Right atrium auricular region (tissue), 2 donors: ENCODE results near the gene RHOV. TPM values are rescaled to one million over a fixed set of nuclear protein-coding genes. Genes with fewer than 3 reads are reported as not detected.

Experiments used
- DNase-seq: peaks from one replicate; pipeline ENCODE4 v3.0.0-alpha.2; 2019; ENCODE audit warnings: low spot score
- H3K27ac ChIP-seq, 2 donors: fragments of 200-600 bp; sonication (generic); 1 replicate in 1 of 2; 2 replicates in 1 of 2; pipeline ENCODE4 v1.5.1; 2016 to 2019
- H3K27me3 ChIP-seq, 2 donors: fragments of 200-600 bp; sonication (generic); one replicate each; pipeline versions ENCODE4 v1.5.1 to v1.6.0; 2017 to 2019
- H3K36me3 ChIP-seq: fragments of 200-600 bp; sonication (generic); one replicate; pipeline ENCODE4 v1.5.1; 2016
- H3K4me1 ChIP-seq, 2 donors: fragments of 200-600 bp; sonication (generic); one replicate each; pipeline versions ENCODE4 v1.5.1 to v1.6.0; 2017 to 2019
- H3K4me3 ChIP-seq, 2 donors: fragments of 200-600 bp; sonication (generic); 1 replicate in 1 of 2; 2 replicates in 1 of 2; pipeline ENCODE4 v1.5.1; 2017 to 2019; ENCODE audit warnings: mild to moderate bottlenecking in 1 of 2, moderate library complexity in 1 of 2
- H3K9me3 ChIP-seq, 2 donors: fragments of 200-600 bp; sonication (generic); one replicate each; pipeline ENCODE4 v1.5.1; 2019
- total RNA-seq, 2 donors: library from RNA; depleted of rRNA; stranded (reverse); fragments of >200 nt; gene quantifications; one replicate each; pipeline ENCODE4 v1.1.0, GENCODE V29; 2016
- TF ChIP-seq, protein P1 (sequence below), 2 donors: fragments of 200-600 bp; sonication (generic); IDR thresholded peaks; one replicate each; pipeline ENCODE4 v1.5.1; 2019; ENCODE audit warnings: antibody characterized with exemption in 2 of 2

Gene RHOV
- total RNA-seq, 2 donors from 2014 or later = not detected

DNA sequence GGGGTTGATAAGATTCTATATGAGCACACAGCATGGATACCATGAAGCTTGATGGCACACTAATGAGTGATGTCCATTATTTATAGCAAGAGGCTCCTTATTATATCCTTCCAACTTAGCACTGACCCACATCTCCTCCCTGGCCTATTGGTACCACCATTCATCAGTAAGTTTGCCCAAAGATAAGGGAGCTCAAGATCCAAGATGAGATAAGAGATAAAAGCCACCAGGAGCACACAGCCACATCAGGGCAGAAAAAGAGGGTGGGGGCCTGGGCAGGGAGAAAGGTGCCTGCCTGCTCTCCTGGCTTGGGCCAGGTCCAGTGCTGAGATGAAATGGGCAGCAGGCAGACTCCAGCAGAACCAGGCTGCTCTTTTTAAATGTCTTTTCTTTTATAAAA is 41.1 kb downstream of the RHOV start:
- H3K27ac ChIP-seq = no peak overlapping the region
- H3K4me1 ChIP-seq = no peaks in the 10 kb centered on the region
- H3K36me3 ChIP-seq = no peaks in the 10 kb centered on the region
- TF ChIP-seq, protein P1, sequence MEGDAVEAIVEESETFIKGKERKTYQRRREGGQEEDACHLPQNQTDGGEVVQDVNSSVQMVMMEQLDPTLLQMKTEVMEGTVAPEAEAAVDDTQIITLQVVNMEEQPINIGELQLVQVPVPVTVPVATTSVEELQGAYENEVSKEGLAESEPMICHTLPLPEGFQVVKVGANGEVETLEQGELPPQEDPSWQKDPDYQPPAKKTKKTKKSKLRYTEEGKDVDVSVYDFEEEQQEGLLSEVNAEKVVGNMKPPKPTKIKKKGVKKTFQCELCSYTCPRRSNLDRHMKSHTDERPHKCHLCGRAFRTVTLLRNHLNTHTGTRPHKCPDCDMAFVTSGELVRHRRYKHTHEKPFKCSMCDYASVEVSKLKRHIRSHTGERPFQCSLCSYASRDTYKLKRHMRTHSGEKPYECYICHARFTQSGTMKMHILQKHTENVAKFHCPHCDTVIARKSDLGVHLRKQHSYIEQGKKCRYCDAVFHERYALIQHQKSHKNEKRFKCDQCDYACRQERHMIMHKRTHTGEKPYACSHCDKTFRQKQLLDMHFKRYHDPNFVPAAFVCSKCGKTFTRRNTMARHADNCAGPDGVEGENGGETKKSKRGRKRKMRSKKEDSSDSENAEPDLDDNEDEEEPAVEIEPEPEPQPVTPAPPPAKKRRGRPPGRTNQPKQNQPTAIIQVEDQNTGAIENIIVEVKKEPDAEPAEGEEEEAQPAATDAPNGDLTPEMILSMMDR (IDR thresholded peaks at IDR 0.05) = no peak
- no peak for DNase-seq
- H3K9me3 ChIP-seq = no peaks in the 10 kb centered on the region
- no peaks in the 10 kb centered on the region for H3K27me3 ChIP-seq
- H3K4me3 ChIP-seq = no peak overlapping the region

DNA sequence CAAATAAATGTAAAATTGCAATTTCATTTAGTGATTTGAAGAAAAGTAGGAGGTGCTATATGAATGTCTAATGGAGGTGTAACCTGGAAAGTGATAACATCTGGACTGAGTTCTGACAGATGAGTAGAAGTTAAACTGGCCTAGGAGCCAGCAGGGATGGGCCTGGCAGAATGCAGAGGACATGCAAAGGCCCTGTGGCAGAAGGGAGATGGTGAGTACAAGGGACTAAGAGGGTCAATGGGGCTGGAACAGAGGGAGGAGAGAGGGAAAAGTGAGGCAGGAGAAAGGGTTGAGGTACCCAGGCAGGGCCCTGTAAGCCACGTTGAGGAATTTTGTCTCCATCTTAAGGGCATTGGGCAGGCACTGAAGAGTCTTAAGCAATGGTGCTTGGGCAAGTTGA is 42.2 kb downstream of the RHOV start:
- Histone ChIP-seq H3K9me3 (no peaks in the 10 kb centered on the region), H3K4me1 (no peaks in the 10 kb centered on the region), H3K36me3 (no peaks in the 10 kb centered on the region), H3K27ac (no peak overlapping the region), H3K27me3 (no peaks in the 10 kb centered on the region), H3K4me3 (no peak overlapping the region)
- TF ChIP-seq, protein P1 (IDR thresholded peaks at IDR 0.05) = no peak
- no peak for DNase-seq

DNA sequence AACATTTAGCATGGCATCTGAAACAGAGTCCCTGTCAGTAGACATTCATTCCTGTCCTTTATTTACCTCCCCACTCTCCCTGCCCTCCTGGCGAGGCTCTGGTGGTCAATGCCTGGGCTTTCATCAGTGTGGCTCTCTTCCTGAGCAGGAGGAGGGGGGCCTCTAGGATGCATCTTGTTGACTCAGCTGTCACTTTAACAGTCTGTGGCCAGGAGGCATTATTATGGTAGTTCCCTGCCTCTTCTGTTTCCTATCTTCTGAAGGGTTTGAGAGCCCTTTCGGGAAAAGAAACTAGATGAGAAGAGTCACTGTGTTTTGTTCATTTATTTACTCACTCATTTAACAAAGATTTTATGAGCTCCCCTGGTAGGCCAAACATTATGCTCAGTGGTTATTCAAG is 43.1 kb downstream of the RHOV start:
- Histone ChIP-seq H3K36me3 (no peaks in the 10 kb centered on the region), H3K27me3 (no peaks in the 10 kb centered on the region), H3K4me1 (no peaks in the 10 kb centered on the region), H3K4me3 (no peak overlapping the region), H3K9me3 (no peaks in the 10 kb centered on the region), H3K27ac (no peak overlapping the region)
- TF ChIP-seq, protein P1 (IDR thresholded peaks at IDR 0.05) = no peak
- DNase-seq = no peak

DNA sequence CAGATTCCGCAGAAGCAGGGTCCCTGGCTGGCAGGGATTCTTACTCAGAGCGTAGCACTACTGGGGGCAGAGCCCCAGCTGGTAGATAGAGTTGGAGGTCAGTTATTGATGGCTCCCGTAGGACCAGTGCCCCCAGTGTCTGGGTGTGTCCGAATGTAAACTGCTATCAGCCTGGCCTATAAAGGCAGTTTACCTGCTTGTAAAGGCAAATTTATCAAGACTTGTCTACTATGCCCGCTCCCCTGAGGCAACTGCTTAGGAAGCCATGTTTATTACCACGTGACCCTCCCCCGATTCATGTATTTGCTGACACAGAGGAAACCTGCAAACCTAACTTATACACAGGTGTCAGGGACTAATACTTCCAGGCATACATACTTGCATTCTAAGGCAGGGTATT is 44.9 kb downstream of the RHOV start:
- H3K27me3 ChIP-seq = no peaks in the 10 kb centered on the region
- TF ChIP-seq, protein P1 (IDR thresholded peaks at IDR 0.05) = no peak
- no peaks in the 10 kb centered on the region for H3K9me3 ChIP-seq
- H3K36me3 ChIP-seq = no peaks in the 10 kb centered on the region
- no peak for DNase-seq
- no peaks in the 10 kb centered on the region for H3K4me1 ChIP-seq
- no peak overlapping the region for H3K27ac ChIP-seq
- H3K4me3 ChIP-seq = no peak overlapping the region

DNA sequence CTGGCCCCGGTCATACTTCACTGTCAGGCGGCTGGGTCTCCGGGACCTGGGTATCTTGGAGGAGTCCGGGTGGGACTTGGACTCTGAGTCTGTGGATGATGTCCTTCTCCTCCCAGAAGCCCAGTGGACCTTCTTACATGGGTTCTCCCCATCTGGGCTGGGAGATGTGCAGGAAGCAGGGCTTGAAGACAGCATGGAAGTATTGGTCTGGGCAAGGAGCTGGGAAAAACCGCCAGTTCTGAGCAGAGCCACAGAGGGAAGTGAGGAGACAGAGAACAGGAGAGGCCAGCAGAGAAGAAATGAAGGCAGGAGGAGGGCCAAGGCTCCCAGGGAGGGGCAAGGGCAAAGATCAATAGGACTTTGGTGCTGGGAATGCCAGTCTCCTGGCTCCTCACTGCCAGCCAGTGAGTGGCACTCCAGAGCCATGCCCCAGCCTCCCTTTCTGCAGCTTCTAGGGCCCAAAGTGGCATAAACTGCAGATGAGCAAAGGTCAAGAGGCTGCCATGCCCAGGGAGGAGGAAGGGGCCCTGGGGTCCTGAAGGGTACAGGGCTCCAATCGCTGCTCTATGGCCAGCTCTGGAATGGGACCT is 45.5 kb downstream of the RHOV start, which contains the start of gene PPP1R14D:
Gene PPP1R14D, minus strand, starts transcription at position 262 of the 590 bp plus-strand sequence. Its CDS starts 67 bp downstream, at position 195.
- DNase-seq = no peak
- H3K4me1 ChIP-seq = no peaks in the 10 kb centered on the region
- H3K4me3 ChIP-seq = no peak within 1 kb of the TSS
- H3K36me3 ChIP-seq = no peaks in the 10 kb centered on the region
- no peak within 1 kb of the TSS for H3K27ac ChIP-seq
- H3K9me3 ChIP-seq = no peaks in the 10 kb centered on the region
- H3K27me3 ChIP-seq = no peaks in the 10 kb centered on the region
- TF ChIP-seq, protein P1 (IDR thresholded peaks at IDR 0.05) = no peak
